Stomach smooth muscle (tissue), 2 donors: Measurements from ENCODE around the gene NT5C.
"Not testable (repeated sequence)": the region's sequence is repeated elsewhere in the genome, so short reads cannot be mapped to it uniquely, and the experiment has no call there.

Source experiments
- H3K27ac ChIP-seq: one replicate; pipeline ENCODE4 v1.7.0; 2013; ENCODE audit warnings: mild to moderate bottlenecking, low read length, inconsistent platforms
- H3K27me3 ChIP-seq, 2 donors: one replicate each; pipeline ENCODE4 v1.7.0; 2013; ENCODE audit warnings: low read length in 2 of 2; ENCODE audit not compliant: insufficient read depth in 2 of 2, control insufficient read depth in 1 of 2
- H3K36me3 ChIP-seq, 2 donors: one replicate each; pipeline ENCODE4 v1.7.0; 2013; ENCODE audit warnings: low read length in 2 of 2; ENCODE audit not compliant: control insufficient read depth in 2 of 2, insufficient read depth in 2 of 2
- H3K4me1 ChIP-seq: one replicate; pipeline ENCODE4 v1.7.0; 2013; ENCODE audit warnings: low read length; ENCODE audit not compliant: control insufficient read depth, insufficient read depth
- H3K4me3 ChIP-seq, 2 donors: one replicate each; pipeline ENCODE4 v1.7.0; 2013; ENCODE audit warnings: low read length in 2 of 2
- H3K9ac ChIP-seq, 2 donors: one replicate each; pipeline ENCODE4 v1.7.0; 2013; ENCODE audit warnings: low read length in 2 of 2, mild to moderate bottlenecking in 1 of 2
- H3K9me3 ChIP-seq, 2 donors: one replicate each; pipeline ENCODE4 v1.7.0; 2013; ENCODE audit warnings: low read length in 2 of 2; ENCODE audit not compliant: control insufficient read depth in 2 of 2
- donor health status: healthy.
- donor health status: Pancreatic carcinoma.

Gene NT5C

DNA sequence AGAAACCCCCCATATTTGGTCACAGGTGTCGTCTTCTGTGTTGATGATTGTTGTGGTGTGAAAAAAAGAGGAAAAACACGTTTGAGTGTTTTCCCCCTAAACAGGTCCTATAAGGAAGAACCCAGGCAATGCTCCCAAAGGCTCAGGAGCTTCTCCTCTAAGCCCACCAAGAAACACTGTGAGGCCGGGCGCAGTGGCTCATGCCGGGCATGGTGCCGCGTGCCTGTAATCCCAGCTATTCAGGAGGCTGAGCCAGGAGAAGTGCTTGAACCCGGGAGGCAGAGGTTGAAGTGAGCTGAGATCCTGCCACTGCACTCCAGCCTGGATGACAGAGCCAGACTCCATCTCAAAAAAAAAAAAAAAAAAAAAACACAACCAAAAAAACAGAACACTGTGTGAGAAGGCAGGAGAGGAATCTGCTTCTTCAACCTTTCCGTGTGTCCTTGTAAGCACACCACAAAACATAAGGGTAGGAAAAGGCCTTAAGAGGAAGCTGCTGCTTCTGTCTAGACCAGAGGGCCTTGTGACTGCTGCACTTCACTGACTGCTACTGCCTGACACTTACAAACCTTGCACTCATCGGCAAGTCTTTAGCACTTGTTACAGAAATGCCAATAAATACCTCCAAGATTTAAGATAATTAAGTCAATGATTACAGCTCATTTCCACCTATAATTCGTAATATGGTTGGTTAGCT is 13.4 kb upstream of the NT5C start:
- Histone ChIP-seq H3K4me3 (no peak overlapping the region), H3K27ac (no peak overlapping the region), H3K9ac (peak overlapping the region in 1 of 2 donors; percentile 13), H3K9me3 (no peaks in the 10 kb centered on the region), H3K4me1 (no peaks in the 10 kb centered on the region), H3K27me3 (no peaks in the 10 kb centered on the region), H3K36me3 (peaks cover 3 to 8% of the 10 kb centered on the region in 2 donors)

DNA sequence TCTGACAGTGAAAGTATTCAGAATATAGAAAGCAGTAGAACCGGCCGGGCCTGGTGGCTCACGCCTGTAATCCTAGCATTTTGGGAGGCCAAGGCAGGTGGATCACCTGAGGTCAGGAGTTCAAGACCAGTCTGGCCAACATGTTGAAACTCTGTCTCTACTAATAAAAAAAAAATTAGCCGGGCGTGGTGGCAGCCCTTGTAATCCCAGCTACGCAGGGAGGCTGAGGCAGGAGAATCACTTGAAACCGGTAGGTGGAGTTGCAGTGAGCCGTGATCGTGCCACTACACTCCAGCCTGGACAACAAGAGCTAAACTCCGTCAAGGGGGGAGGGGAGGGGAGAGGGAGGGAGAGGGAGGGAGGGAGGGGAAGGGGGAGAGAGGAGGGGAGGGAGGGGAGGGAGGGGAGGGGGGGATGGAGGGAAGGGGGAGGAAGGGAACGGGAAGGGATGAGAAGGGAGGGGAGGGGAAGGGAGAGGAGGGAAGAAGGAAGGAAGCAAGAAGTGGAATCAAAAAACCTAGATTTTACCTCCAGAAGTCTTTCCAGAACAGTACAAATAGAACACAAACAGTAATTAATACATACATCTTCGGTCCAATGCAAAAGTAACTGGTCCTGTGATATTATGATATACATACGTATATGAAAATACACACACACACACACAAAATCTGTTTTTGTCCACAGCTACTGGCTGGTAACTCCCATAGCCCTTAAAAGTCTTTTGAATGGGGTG is 10.9 kb upstream of the NT5C start:
- Histone ChIP-seq H3K4me3 (no peak overlapping the region), H3K9me3 (no peaks in the 10 kb centered on the region), H3K4me1 (no peaks in the 10 kb centered on the region), H3K9ac (no peak overlapping the region), H3K27ac (no peak overlapping the region), H3K27me3 (no peaks in the 10 kb centered on the region), H3K36me3 (peaks cover 3 to 8% of the 10 kb centered on the region in 2 donors)

DNA sequence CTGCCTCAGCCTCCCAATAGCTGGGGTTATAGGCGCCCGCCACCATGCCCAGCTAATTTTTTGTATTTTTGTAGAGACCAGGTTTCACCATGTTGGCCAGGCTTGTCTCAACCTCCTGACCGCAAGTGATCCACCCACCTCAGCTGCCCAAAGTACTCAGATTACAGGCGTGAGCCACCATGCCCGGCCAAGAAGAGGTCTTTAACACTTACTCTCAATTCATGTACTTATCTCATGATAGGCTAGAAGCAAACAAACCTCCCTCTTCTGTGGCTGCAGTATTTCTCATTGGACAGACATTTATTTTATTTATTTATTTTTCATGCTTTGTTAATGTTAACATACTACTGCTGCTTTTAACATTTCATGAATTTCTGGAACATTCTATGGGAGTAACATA is 7.0 kb upstream of the NT5C start:
- H3K27ac ChIP-seq = no peak overlapping the region
- no peaks in the 10 kb centered on the region for H3K36me3 ChIP-seq

DNA sequence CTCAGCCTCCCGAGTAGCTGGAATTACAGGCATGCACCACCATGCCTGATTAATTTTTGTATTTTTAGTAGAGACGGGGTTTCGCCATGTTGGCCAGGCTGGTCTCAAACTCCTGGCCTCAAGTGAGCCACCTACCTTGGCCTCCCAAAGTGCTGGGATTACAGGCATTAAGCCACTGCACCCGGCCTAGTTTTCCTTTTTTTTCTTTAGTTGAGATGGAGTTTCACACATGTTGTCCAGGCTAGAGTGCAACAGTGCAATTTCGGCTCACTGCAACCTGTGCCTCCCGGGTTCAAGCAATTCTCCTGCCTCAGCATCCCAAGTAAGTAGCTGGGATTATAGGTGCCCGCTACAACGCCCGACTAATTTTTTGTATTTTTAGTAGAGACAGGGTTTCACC is 6.2 kb upstream of the NT5C start:
- not testable (repeated sequence) for H3K9ac ChIP-seq, H3K27ac ChIP-seq, H3K4me3 ChIP-seq, H3K27me3 ChIP-seq, H3K4me1 ChIP-seq, H3K36me3 ChIP-seq, H3K9me3 ChIP-seq

More for the DNA sequence above, 7.0 kb upstream of the NT5C start:
- no peaks in the 10 kb centered on the region for H3K27me3 ChIP-seq
- H3K4me1 ChIP-seq = no peaks in the 10 kb centered on the region
- no peaks in the 10 kb centered on the region for H3K9me3 ChIP-seq
- no peak overlapping the region for H3K4me3 ChIP-seq
- H3K9ac ChIP-seq = no peak overlapping the region

DNA sequence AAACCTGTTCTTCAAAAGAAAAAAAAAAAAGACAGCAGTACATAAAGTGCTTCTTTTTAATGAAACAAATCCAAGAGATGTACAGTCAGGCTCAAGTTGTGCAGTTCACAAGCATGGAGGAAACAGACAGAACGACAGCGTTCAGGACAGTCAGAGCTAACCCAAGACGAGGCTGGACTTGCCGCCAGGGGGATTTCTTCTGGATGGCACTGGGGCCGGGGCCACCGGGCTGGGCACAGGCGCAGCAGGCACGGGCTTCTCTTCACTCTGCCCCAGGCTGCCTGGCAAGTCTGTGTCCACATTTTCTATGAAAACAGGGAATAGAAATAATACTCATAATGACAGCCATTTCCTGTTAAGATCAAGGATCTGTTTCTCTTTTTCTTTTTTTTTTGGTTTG is 4.4 kb upstream of the NT5C start:
- H3K9me3 ChIP-seq = no peaks in the 10 kb centered on the region
- no peaks in the 10 kb centered on the region for H3K36me3 ChIP-seq
- H3K27me3 ChIP-seq = no peaks in the 10 kb centered on the region
- no peak overlapping the region for H3K4me3 ChIP-seq
- H3K27ac ChIP-seq = no peak overlapping the region
- H3K9ac ChIP-seq = no peak overlapping the region
- H3K4me1 ChIP-seq = no peaks in the 10 kb centered on the region

DNA sequence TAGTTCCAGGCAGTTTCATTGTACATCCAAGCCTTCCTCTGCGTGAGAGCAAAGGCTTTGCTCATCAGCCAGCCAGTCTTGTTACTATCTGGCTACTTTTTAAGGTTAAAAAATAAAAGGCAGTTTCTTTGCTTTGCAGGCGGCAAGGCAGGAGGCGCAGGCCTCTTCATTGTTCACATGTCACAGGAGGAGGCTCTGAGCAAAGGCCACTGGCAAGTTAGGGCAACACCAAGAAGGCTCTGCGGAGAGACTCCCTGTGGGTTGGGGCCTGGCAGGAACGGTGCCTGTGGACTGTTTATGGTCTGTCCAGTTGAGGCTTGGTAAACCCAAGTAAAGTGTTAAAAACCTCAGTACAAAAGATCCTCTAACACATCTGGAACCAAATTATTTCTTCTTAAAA is 3.9 kb upstream of the NT5C start:
- Histone ChIP-seq H3K9me3 (no peaks in the 10 kb centered on the region), H3K9ac (no peak overlapping the region), H3K27ac (no peak overlapping the region), H3K4me3 (no peak overlapping the region), H3K36me3 (no peaks in the 10 kb centered on the region), H3K4me1 (peaks cover 5% of the 10 kb centered on the region), H3K27me3 (no peaks in the 10 kb centered on the region)

DNA sequence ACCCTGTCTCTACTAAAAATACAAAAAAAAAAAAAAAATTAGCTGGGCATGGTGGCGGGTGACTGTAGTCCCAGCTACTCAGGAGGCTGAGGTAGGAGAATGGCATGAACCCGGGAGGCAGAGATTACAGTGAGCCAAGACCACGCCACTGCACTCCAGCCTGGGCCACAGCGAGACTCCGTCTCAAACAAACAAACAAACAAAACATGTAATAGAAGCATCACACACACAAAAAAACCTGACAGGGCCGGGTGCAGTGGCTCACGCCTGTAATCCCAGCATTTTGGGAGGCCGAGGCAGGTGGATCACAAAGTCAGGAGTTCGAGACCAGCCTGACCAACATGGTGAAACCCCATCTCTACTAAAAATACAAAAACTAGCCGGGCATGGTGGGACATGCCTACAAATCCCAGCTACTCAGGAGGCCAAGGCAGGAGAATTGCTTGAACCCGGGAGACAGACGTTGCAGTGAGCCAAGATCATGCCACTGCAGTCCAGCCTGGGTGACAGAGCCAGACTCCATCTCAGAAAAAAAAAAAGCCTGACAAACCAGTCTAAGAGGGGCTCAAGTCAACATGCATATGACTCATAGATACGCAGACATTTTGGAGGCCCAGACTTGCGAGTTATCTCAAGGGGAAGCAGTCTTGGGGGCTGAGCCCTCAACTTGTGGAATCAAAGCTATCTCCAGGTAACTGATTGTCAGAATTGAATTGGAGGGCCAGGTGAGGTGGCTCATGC is 2.2 kb upstream of the NT5C start:
- not testable (repeated sequence) for H3K9me3 ChIP-seq, H3K36me3 ChIP-seq

DNA sequence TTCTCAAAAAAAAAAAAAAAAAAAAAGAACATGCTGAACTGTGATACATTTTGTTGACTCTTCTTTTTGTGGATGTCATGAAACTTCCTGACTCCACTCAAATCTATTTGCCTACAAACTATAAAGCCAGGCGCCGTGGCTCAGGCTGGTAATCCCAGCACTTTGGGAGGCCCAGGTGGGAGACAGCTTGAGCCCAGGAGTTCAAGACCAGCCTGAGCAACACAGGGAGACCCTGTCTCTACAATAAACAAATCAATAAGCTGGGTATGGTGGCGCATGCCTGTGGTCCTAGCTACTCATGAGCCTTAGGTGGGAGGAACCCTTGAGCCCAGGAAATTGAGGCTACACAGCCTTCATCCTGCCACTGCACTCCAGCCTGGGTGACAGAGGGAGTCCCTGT is 1.5 kb upstream of the NT5C start:
- peaks cover 0 to 4% of the 10 kb centered on the region in 2 donors for H3K36me3 ChIP-seq
- H3K9ac ChIP-seq = no peak overlapping the region
- H3K27ac ChIP-seq = no peak overlapping the region
- no peak overlapping the region for H3K4me3 ChIP-seq
- H3K27me3 ChIP-seq = no peaks in the 10 kb centered on the region
- no peaks in the 10 kb centered on the region for H3K9me3 ChIP-seq
- H3K4me1 ChIP-seq = peaks cover 8% of the 10 kb centered on the region

More for the DNA sequence above, 2.2 kb upstream of the NT5C start:
- not testable (repeated sequence) for H3K4me3 ChIP-seq, H3K4me1 ChIP-seq, H3K27ac ChIP-seq, H3K9ac ChIP-seq, H3K27me3 ChIP-seq

DNA sequence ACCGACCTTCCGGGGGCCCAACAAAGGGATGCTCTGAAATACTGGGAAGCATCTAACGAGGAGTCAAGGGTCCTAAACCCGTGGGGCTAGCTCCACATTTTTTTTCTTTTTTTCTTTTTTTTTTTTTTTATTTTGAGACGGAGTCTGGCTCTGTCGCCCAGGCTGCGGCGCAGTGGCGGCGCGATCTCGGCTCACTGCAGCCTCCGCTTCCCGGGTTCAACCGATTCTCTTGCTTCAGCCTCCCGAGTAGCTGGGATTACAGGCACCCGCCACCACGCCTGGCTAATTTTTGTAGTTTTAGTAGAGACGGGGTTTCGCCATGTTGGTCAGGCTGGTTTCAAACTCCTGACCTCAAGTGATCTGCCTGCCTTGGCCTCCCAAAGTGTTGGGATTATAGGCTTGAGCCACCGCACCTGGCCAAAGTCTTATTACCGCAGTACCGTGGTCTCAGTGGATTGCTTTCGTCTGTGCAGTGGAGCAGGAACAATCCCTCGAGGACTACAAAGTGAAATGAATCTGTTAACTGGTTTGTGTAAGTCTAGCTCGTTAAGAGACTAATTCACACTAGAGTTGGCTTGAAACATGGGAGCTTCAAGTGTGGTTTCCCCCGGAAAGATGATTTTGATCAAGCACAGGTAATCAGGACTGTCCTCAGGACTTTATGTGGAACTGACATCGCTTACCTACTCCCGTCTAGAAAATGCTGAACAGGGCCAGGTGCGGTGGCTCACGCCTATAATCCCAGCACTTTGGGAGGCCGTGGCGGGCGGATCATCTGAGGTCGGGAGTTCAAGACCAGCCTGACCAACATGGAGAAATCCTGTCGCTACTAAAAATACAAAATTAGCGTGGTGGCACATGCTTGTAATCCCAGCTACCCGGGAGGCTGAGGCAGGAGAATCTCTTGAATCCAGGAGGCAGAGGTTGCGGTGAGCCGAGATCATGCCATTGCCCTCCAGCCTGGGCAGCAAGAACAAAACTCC is 767 bp upstream of the NT5C start:
- peak overlapping the region; percentile 84 for H3K4me3 ChIP-seq
- peak overlapping the region; percentile 77 for H3K27ac ChIP-seq
- H3K27me3 ChIP-seq, H3K36me3 ChIP-seq, H3K9me3 ChIP-seq, H3K4me1 ChIP-seq: not testable (repeated sequence)
- H3K9ac ChIP-seq = peak overlapping the region; percentile 81 to 92

DNA sequence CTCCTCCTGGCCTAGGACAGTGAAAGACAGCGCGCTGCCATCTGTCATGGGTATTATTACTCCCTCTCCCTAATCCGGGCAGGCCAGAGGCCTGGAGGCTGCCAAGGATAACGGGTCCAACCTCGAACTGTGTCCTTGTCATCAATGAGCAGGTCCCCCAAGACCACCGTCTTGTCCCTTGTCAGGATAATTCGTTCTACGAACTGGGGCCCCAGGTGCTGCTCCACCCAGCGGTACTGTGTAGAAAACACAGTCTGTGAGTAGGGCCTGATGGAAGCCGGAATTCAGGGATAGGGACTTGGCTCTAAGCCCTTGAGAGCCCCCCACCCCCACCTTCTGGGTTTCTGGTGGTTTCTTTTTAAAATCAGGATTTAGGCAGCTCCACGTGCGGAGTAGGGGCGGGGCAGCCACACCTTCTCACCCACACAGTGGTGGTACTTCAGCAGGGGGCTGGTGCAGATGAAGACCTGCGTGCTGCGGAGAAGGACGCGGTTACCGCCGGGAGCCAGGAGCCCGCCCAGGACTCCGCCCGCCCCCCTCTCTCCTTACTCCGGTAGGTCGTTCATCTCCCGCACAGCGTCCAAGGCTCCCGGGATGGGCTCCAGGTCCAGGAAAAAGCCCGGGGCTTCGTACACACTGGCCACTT is 787 bp downstream of the NT5C start:
- Histone ChIP-seq H3K9ac (peak overlapping the region; percentile 81 to 92), H3K4me3 (peak overlapping the region; percentile 84), H3K4me1 (peaks cover 8% of the 10 kb centered on the region), H3K9me3 (no peaks in the 10 kb centered on the region), H3K27me3 (no peaks in the 10 kb centered on the region), H3K27ac (peak overlapping the region; percentile 77), H3K36me3 (peaks cover 0 to 4% of the 10 kb centered on the region in 2 donors)
